Choroid plexus epithelial cell (primary cell): ENCODE measurements around the gene FSTL4.

Experiments used
- DNase-seq: peaks from one replicate; pipeline ENCODE4 v3.0.0-alpha.2; 2010; ENCODE audit warnings: low read depth
- H3K4me3 ChIP-seq: 2 replicates; pipeline ENCODE4 v1.5.1; 2011; ENCODE audit warnings: low read depth, mild to moderate bottlenecking, control low read depth, low read length, moderate library complexity
- CTCF ChIP-seq: conservative IDR thresholded peaks from 2 replicates; pipeline ENCODE4 v1.5.1; 2011; ENCODE audit warnings: low read depth, mild to moderate bottlenecking, control low read depth, inconsistent platforms, low read length, moderate library complexity

The FSTL4 gene

GRCh38 chr5:133440467-133441115 is 171.8 kb downstream of the FSTL4 start:
- no peak for TF ChIP-seq CTCF
- H3K4me3 ChIP-seq: no peak overlapping the region
- no peak for DNase-seq

DNA sequence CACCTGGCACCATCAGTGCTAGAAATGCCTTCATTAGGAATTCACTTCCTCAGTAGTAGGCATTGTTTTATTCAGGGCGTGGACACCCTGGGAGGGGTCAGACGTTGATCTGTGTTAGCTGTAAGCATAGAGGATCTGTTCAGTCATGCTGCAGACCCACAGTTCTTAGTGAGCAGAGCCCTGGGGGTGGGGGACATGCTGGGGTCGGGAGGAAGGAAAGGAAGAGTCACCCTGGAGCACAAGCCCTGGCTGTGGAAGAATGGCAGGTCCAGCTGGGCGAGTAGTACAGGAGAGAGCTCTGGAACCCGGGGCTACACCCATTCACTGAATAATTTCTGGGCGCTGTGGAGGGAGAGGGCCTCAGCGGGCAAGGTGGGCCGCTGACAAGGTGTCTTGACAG is 172.5 kb downstream of the FSTL4 start:
- DNase-seq: no peak
- TF ChIP-seq CTCF: no peak
- H3K4me3 ChIP-seq: no peak overlapping the region

DNA sequence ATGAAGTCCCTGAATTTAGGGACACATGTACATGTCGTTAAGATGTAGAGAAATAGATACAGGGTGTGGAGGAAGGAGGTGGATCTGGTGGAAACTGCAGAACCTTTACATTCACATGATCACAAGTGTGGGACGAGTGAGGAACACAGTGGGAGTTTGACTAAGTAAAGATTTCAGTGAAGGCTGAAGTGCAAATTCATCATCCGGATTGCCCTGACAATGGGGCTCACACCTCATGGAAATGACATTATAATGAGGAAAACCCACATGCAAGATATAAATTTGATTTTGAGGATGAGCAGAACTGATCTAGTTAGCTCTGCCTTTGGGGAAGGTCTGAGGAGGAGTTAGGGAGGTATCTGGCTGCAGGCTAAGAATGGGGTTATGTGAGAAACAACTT is 173.9 kb downstream of the FSTL4 start:
- H3K4me3 ChIP-seq: no peak overlapping the region

DNA sequence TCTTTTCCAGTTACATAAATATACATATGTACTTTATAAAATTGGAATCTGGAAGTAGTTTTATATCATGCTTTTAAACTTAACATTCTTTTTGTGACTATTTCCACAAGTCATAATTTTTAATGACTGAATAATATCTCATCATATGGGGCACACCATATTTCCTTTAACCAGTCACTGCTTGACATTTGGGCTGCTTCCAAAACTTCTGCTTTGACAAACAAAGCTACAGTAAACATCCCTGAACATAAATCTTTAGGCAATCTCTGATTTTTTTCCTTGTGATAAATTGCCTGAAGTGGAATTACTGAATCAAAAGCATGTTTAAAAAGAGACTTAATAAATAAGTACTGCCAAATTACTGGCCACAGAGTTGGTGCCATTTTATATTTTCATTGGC is 178.0 kb downstream of the FSTL4 start:
- H3K4me3 ChIP-seq: no peak overlapping the region
- DNase-seq: no peak
- no peak for TF ChIP-seq CTCF

More for the DNA sequence above, 173.9 kb downstream of the FSTL4 start:
- no peak for DNase-seq
- no peak for TF ChIP-seq CTCF

DNA sequence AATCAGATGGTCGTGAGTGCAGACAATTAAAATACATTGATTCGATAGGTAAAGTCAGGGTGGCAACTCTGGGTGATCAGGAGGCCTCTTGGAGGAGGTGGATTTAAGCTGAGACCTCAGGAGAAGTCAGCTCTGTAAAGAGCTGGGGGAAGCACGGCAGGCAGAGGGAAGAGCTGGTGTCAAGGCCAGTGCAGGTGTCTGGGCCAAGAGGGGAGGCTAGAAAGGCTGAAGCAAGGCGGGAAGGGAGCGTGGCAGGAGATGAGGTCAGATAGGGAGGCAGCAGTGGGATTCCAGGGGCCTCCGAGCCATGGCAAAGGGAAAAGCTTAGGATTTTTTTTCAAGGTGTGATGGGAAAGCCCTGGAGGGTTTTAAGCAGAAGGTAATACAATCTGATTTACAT is 178.7 kb downstream of the FSTL4 start:
- no peak overlapping the region for H3K4me3 ChIP-seq
- no peak for DNase-seq
- no peak for TF ChIP-seq CTCF

GRCh38 chr5:133432956-133433532 is 179.3 kb downstream of the FSTL4 start:
- no peak overlapping the region for H3K4me3 ChIP-seq
- no peak for DNase-seq
- TF ChIP-seq CTCF: no peak

DNA sequence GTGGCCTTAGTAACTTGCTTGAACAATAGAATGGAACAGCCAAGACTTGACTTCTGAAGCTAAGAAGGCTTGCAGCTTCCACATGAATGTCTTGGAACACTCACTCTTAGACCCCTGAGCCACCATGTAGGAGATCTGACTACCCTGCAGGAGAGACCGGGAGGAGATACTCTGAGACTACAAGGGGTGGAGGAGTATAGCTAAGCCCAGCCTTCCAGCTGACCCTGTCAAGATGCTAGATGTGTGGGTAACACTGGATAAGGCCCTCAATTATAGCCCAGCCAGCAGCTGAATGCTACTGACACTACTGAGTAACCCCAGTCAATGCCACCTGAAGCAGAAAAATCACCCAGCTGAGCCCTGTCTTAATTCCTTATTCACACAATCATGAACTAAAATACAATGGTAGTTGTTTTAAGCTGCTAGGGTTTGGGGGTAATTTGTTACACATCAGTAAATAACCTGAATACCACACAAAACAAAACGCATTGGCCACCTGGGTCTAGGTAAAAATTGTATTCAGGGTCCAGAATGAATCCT is 180.9 kb downstream of the FSTL4 start:
- no peak overlapping the region for H3K4me3 ChIP-seq
- no peak for TF ChIP-seq CTCF
- DNase-seq: no peak
